HUES64 (cell line): Measurements from ENCODE around the gene DONSON.
A peak's percentile ranks its signal among the peaks of the same experiment; 100 is the strongest.
"Not testable (repeated sequence)": the region's sequence is repeated elsewhere in the genome, so short reads cannot be mapped to it uniquely, and the experiment has no call there.

Experiments used
- H3K27ac ChIP-seq: 2 replicates; pipeline ENCODE4 v1.7.0; 2013; ENCODE audit warnings: low read depth, low read length, inconsistent platforms
- H3K27me3 ChIP-seq: 2 replicates; pipeline ENCODE4 v1.6.1; 2013; ENCODE audit warnings: mild to moderate bottlenecking, low read length; ENCODE audit not compliant: insufficient read depth
- H3K36me3 ChIP-seq: 2 replicates; pipeline ENCODE4 v1.6.1; 2013; ENCODE audit warnings: mild to moderate bottlenecking, low read length; ENCODE audit not compliant: insufficient read depth
- H3K4me1 ChIP-seq: 2 replicates; pipeline ENCODE4 v1.6.1; 2013; ENCODE audit warnings: mild to moderate bottlenecking, low read length, moderate library complexity; ENCODE audit not compliant: insufficient read depth
- H3K4me3 ChIP-seq: 2 replicates; pipeline ENCODE4 v1.5.1; 2013; ENCODE audit warnings: mild to moderate bottlenecking, low read length, moderate library complexity
- H3K9ac ChIP-seq: 2 replicates; pipeline ENCODE4 v1.6.1; 2013; ENCODE audit warnings: mild to moderate bottlenecking, low read depth, low read length
- H3K9me3 ChIP-seq: 2 replicates; pipeline ENCODE4 v1.6.1; 2013; ENCODE audit warnings: low read depth, low read length; ENCODE audit not compliant: insufficient read depth
- WGBS: fragments of 150-250, 120-280 bp; methylation state at CpG from one replicate; pipeline ENCODE4 v1.1.7; 2013; ENCODE audit warnings: missing lambda C conversion rate; 5-methylcytosine and 5-hydroxymethylcytosine counted together

Gene DONSON

DNA sequence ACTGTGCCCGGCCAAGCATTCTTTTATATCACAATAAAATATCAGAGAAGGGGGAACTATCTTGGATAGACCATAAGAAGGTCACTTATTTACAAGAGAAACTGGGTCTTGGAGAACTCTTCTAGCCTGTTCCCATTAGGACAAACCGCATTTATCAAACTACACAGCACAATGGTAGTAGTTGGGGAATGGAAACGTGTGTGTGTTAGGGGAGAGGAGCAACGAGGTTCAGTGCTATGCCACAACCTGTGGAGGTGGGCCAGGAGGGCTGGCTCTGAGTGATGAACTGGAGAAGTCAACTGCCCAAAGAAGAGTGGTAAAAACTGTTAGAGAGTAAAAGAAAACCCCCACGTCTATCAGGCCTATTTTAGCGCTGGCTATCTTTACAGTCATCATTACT, 1.6 kb downstream of the DONSON start:
- H3K27ac ChIP-seq, result no peak overlapping the region
- H3K9me3 ChIP-seq, result no peaks in the 10 kb centered on the region
- WGBS, result 85% methylated on average over 4 of the region's 6 CpGs
- H3K9ac ChIP-seq, result no peak overlapping the region; the same call in 1 of the 2 replicates
- H3K4me3 ChIP-seq, result peak overlapping the region; percentile 88
- peaks cover 41% of the 10 kb centered on the region for H3K36me3 ChIP-seq
- no peaks in the 10 kb centered on the region for H3K27me3 ChIP-seq
- peaks cover 15% of the 10 kb centered on the region for H3K4me1 ChIP-seq

GRCh38 chr21:33584455-33584854, 4.0 kb downstream of the DONSON start:
- no peaks in the 10 kb centered on the region for H3K27me3 ChIP-seq
- H3K27ac ChIP-seq, result no peak overlapping the region
- H3K4me1 ChIP-seq, result peaks cover 12% of the 10 kb centered on the region
- no peaks in the 10 kb centered on the region for H3K9me3 ChIP-seq
- 98% methylated on average over 3 of the region's 3 CpGs for WGBS
- H3K4me3 ChIP-seq, result no peak overlapping the region
- no peak overlapping the region for H3K9ac ChIP-seq
- peaks cover 61% of the 10 kb centered on the region for H3K36me3 ChIP-seq

DNA sequence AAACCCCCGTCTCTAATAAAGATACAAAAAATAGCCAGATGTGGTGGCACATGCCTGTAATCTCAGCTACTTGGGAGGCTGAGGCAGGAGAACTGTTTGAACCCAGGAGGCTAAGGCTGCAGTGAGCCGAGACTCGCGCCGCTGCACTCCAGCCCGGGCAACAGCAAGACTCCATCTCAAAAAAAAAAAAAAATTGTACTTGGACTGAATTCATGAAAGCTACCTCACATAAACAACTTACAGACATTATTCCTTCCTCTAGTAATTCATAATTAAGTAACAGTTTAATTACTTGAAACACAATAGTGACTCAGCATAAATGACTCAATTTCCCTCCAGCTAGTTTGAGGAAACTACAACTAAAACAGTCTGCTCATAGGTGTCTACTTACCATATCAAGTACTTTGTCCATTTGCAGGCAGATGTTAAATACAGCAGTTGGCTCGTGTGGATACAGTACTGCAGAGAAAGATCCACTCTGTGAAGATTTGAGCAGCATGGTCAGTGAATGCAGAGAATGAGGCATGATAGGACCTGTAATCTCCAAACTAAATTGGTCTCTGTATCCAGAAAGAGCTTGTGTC, 9.4 kb downstream of the DONSON start:
- no peak overlapping the region for H3K9ac ChIP-seq
- no peak overlapping the region for H3K4me3 ChIP-seq
- H3K36me3 ChIP-seq, result peaks cover 90% of the 10 kb centered on the region
- H3K27ac ChIP-seq, result peak overlapping the region; percentile 50; the same call in 1 of the 2 replicates
- no peaks in the 10 kb centered on the region for H3K4me1 ChIP-seq
- no peaks in the 10 kb centered on the region for H3K9me3 ChIP-seq
- 94% methylated on average over 7 of the region's 7 CpGs for WGBS
- no peaks in the 10 kb centered on the region for H3K27me3 ChIP-seq

GRCh38 chr21:33578214-33578613, 10.3 kb downstream of the DONSON start:
- no peak overlapping the region for H3K4me3 ChIP-seq
- no peaks in the 10 kb centered on the region for H3K9me3 ChIP-seq
- peaks cover 92% of the 10 kb centered on the region for H3K36me3 ChIP-seq
- no peak overlapping the region for H3K9ac ChIP-seq
- no peaks in the 10 kb centered on the region for H3K27me3 ChIP-seq
- H3K27ac ChIP-seq, result no peak overlapping the region
- no peaks in the 10 kb centered on the region for H3K4me1 ChIP-seq
- 94% methylated on average over 2 of the region's 2 CpGs for WGBS

DNA sequence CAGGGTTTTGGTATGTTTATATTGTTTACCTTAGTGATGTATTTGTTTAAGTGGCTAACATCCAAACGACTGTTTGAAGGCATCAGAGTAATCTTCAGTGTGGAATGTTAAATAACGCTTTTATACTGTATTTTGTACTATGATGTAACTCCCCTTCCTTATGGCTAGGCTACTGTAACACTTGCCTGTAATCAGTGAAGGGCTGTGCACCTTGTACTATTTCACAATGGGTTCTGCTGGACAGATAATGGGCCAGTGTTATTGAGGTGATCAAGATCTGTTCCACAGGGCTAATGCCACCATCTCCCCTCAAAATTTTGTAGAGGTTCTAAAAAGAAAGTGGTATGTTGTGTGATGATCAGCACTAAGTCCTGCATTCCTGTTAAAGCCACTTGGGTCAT, 11.7 kb downstream of the DONSON start:
- H3K4me1 ChIP-seq, H3K9me3 ChIP-seq, H3K27me3 ChIP-seq, H3K4me3 ChIP-seq, H3K9ac ChIP-seq, H3K27ac ChIP-seq: not testable (repeated sequence)
- peaks cover 95% of the 10 kb centered on the region for H3K36me3 ChIP-seq
- WGBS, result 100% methylated on average over 1 of the region's 2 CpGs

- Histone ChIP-seq H3K27ac (no peak overlapping the region), H3K9ac (no peak overlapping the region), H3K36me3 (peaks cover 99% of the 10 kb centered on the region), H3K9me3 (no peaks in the 10 kb centered on the region), H3K4me3 (no peak overlapping the region), H3K27me3 (no peaks in the 10 kb centered on the region), H3K4me1 (no peaks in the 10 kb centered on the region)
- 100% methylated on average over 3 of the region's 3 CpGs for WGBS
These were observed 16.1 kb downstream of the DONSON start for GRCh38 chr21:33572350-33572749.

GRCh38 chr21:33569991-33570390, 18.5 kb downstream of the DONSON start:
- Histone ChIP-seq H3K9me3 (no peaks in the 10 kb centered on the region), H3K27ac (no peak overlapping the region), H3K36me3 (peaks cover 99% of the 10 kb centered on the region), H3K4me3 (no peak overlapping the region), H3K9ac (no peak overlapping the region), H3K27me3 (no peaks in the 10 kb centered on the region), H3K4me1 (no peaks in the 10 kb centered on the region)
- 97% methylated on average over 5 of the region's 5 CpGs for WGBS

DNA sequence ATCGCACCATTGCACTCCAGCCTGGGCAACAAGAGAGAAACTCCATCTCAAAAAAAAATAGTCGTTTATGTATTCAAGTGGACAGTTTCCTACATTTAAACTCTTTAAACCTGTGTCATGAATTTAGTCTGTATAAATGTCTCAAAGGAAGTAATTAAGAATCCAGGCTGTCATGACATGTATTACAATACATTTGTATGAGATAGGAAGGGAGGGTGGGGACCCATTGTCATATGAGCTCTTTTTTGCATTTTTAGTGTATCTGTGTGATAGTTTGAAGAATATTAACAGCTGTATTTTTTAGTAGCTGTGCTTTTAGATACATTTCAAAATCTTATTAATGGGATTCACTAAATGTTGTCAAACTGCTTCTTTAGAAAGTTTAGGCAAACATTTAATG, 20.0 kb downstream of the DONSON start:
- Histone ChIP-seq H3K9ac (no peak overlapping the region), H3K27me3 (no peaks in the 10 kb centered on the region), H3K9me3 (no peaks in the 10 kb centered on the region), H3K36me3 (peaks cover 96% of the 10 kb centered on the region), H3K27ac (no peak overlapping the region), H3K4me3 (no peak overlapping the region), H3K4me1 (no peaks in the 10 kb centered on the region)
- 90% methylated on average over 2 of the region's 2 CpGs for WGBS

DNA sequence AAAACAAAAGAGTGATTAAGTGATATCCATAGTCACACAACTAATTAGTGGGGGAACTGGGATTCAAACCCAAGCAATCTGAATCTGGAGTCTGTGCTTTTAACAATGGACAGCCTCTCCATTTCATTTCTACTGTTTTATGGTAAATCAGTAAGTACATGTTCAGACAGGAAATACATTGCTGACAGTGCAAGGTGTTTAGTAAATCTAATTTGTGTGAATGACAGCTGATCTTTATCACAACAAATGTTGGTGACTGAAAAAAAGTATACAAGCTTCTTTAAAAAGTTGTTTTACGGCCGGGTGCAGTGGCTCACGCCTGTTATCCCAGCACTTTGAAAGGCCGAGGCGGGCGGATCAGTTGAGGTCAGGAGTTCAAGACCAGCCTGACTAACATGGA, 20.6 kb downstream of the DONSON start:
- peaks cover 96% of the 10 kb centered on the region for H3K36me3 ChIP-seq
- no peak overlapping the region for H3K4me3 ChIP-seq
- no peaks in the 10 kb centered on the region for H3K27me3 ChIP-seq
- no peaks in the 10 kb centered on the region for H3K9me3 ChIP-seq
- H3K9ac ChIP-seq, result no peak overlapping the region
- no peak overlapping the region for H3K27ac ChIP-seq
- no peaks in the 10 kb centered on the region for H3K4me1 ChIP-seq
- WGBS, result 97% methylated on average over 6 of the region's 6 CpGs

GRCh38 chr21:33566514-33566913, 22.0 kb downstream of the DONSON start:
- Histone ChIP-seq H3K9me3 (no peaks in the 10 kb centered on the region), H3K27me3 (no peaks in the 10 kb centered on the region), H3K27ac (no peak overlapping the region), H3K4me3 (no peak overlapping the region), H3K9ac (no peak overlapping the region), H3K36me3 (peaks cover 96% of the 10 kb centered on the region), H3K4me1 (no peaks in the 10 kb centered on the region)
- WGBS, result 91% methylated on average over 1 of the region's 2 CpGs

DNA sequence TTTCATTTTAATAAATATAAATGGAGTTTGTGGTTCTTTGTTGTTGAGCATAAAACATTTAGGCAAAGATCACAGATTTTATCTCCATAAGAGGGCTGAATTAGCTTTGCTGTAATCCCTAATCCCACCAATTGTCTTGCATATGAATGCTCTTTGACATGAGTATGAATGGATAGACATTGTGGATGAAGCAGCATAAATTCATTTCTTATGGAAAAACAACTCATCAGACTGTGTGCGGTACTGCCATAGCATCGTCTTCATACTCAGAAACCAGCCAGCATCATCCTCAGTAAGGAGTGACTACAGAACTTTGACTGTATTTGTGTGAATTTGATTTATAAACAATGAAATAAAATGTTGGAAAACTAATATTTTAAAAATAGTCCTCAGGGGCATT, 26.1 kb downstream of the DONSON start:
- H3K9ac ChIP-seq, result no peak overlapping the region
- no peaks in the 10 kb centered on the region for H3K27me3 ChIP-seq
- H3K9me3 ChIP-seq, result no peaks in the 10 kb centered on the region
- no peaks in the 10 kb centered on the region for H3K4me1 ChIP-seq
- H3K36me3 ChIP-seq, result peaks cover 97% of the 10 kb centered on the region
- no peak overlapping the region for H3K27ac ChIP-seq
- 100% methylated on average over 2 of the region's 2 CpGs for WGBS
- no peak overlapping the region for H3K4me3 ChIP-seq

- no peaks in the 10 kb centered on the region for H3K9me3 ChIP-seq
- WGBS, result 99% methylated on average over 2 of the region's 2 CpGs
- no peak overlapping the region for H3K9ac ChIP-seq
- no peaks in the 10 kb centered on the region for H3K4me1 ChIP-seq
- H3K4me3 ChIP-seq, result no peak overlapping the region
- peaks cover 96% of the 10 kb centered on the region for H3K36me3 ChIP-seq
- no peak overlapping the region for H3K27ac ChIP-seq
- no peaks in the 10 kb centered on the region for H3K27me3 ChIP-seq
These were observed 27.1 kb downstream of the DONSON start for GRCh38 chr21:33561373-33561772.
